Muscle of leg (tissue), 11 donors: ENCODE results near the gene TTLL1. TPM values are rescaled to one million over a fixed set of nuclear protein-coding genes. Genes with fewer than 3 reads are reported as not detected.
A peak's percentile ranks its signal among the peaks of the same experiment; 100 is the strongest.
"Not testable (repeated sequence)": the region's sequence is repeated elsewhere in the genome, so short reads cannot be mapped to it uniquely, and the experiment has no call there.

Experiments used
- DNase-seq: peaks from one replicate; pipeline ENCODE4 v3.0.0; 2013
- H3K27ac ChIP-seq: one replicate; pipeline ENCODE4 v1.5.1; 2013; ENCODE audit warnings: mild to moderate bottlenecking, low read length, control low read depth
- H3K27me3 ChIP-seq: one replicate; pipeline ENCODE4 v1.6.1; 2013; ENCODE audit warnings: low read length; ENCODE audit not compliant: control insufficient read depth, insufficient read depth
- H3K36me3 ChIP-seq: one replicate; pipeline ENCODE4 v1.6.1; 2013; ENCODE audit warnings: low read length; ENCODE audit not compliant: control insufficient read depth, insufficient read depth
- H3K4me1 ChIP-seq: one replicate; pipeline ENCODE4 v1.6.1; 2013; ENCODE audit warnings: low read length; ENCODE audit not compliant: control insufficient read depth, insufficient read depth
- H3K4me3 ChIP-seq: one replicate; pipeline ENCODE4 v1.5.1; 2013; ENCODE audit warnings: low read length, control low read depth
- H3K9me3 ChIP-seq: replicated peaks from 2 replicates; pipeline ENCODE4 v1.6.1; 2013; ENCODE audit warnings: low read depth, low read length; ENCODE audit not compliant: control insufficient read depth
- WGBS: methylation state at CpG from one replicate; pipeline ENCODE4 v1.1.5; 2013; ENCODE audit warnings: missing lambda C conversion rate; ENCODE audit not compliant: insufficient coverage; 5-methylcytosine and 5-hydroxymethylcytosine counted together
- polyA plus RNA-seq, 8 donors: library from polyadenylated mRNA; unstranded; fragments of 120-200 nt; gene quantifications; one replicate each; pipeline versions ENCODE4 v1.2.1 to v1.2.3, GENCODE V29; 2013; ENCODE audit warnings: inconsistent platforms in 1 of 8, low replicate concordance in 1 of 8; ENCODE audit not compliant: insufficient read length in 8 of 8, insufficient read depth in 1 of 8
- total RNA-seq: library from RNA; stranded (reverse); fragments of 120-200 nt; gene quantifications from one replicate; pipeline ENCODE4 v1.2.4, GENCODE V29; 2013

The TTLL1 gene
- total and polyA plus RNA-seq, 9 donors: 9.1 to 11.4 (median 10.4) TPM

DNA sequence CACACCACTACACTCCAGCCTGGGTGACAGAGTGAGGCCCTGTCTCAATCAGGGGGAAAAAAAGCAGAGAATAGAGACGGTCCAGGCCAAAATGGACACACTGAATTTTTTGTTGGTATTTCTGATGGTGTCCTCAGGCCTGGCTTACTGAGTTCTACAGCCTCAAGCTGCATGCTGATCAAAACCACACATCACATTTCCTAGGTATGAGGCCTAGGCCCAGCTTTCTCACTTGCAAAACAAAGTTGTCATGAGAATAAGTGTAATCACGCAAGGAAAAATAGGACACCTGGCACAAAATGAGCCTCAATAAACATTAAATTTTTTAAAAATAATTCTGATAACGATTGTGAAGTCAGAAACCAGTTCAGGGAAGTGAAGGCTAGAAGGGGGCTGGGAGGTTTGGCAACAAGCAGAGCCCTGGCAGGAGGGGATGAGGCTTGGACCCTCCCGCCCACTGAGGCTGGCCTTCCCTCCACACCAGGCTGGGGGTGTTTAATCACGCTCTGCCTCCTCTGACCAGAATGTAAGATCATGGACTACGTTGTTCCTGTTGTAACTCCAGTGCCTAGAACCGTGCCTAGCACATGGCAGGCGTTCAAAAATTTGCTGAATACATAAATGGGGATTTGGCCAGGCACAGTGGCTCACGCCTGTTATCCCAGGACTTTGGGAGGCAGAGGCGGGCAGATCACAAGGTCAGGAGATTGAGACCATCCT, 92.4 kb downstream of the TTLL1 start:
- DNase-seq: no peak
- Histone ChIP-seq H3K9me3 (peaks cover 4% of the 10 kb centered on the region), H3K27me3 (no peaks in the 10 kb centered on the region), H3K27ac (no peak overlapping the region), H3K36me3 (no peaks in the 10 kb centered on the region), H3K4me3 (no peak overlapping the region), H3K4me1 (peaks cover 38% of the 10 kb centered on the region)
- 65% methylated on average over 5 of the region's 10 CpGs for WGBS

DNA sequence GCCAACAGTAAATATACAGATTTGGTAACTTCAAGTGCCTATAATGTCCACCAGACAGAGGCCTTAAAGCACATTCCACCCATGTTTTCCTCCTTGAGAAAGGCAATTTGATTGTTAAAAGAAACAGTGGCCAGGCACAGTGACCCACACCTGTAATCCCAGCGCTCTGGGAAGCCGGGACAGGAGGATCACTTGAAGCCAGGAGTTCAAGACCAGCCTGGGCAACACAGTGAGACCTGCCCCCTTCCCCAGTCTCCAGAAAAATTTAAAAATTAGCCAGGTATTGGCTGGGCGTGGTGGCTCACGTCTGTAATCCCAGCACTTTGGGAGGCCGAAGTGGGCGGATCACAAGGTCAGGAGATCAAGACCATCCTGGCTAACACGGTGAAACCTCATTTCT, 93.5 kb downstream of the TTLL1 start:
- H3K9me3 ChIP-seq, H3K27me3 ChIP-seq, DNase-seq, H3K36me3 ChIP-seq, H3K4me3 ChIP-seq: not testable (repeated sequence)
- 90% methylated on average over 2 of the region's 7 CpGs for WGBS
- Histone ChIP-seq H3K4me1 (peaks cover 29% of the 10 kb centered on the region), H3K27ac (peak overlapping the region; percentile 82)

DNA sequence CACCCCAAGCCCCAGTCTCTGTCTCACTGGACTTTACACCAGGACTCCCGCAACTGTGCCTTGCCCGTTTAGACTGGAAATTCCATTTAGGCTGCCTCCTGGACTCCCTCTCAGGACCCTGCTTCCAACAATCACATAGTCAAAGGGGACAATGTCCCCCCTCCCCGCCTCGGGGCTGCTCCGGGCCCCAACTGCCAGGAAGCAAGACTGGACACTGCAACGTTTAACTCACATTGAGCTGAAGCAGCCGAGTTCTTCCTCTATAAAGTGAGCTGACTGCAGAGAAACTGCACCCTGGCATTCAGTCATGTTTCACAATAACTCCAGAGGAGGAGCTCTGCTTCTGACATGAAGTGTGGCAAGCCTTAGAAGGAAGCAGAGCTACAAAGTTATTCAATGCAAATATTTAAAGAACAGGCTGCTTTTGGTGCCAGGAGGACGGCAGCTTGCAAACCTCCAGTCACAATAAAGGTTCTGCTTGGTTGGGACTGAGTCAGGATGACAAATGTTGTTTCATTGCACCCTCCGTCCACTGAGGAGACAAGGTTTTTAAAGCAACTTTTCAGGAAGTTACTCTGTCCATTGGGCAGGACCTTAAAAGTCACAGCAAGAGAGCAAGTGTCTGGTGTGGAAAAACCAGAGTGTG, 94.2 kb downstream of the TTLL1 start:
- Histone ChIP-seq H3K27me3 (no peaks in the 10 kb centered on the region), H3K4me3 (peak overlapping the region; percentile 13), H3K9me3 (peaks cover 4% of the 10 kb centered on the region), H3K4me1 (peaks cover 33% of the 10 kb centered on the region), H3K27ac (peak overlapping the region; percentile 82), H3K36me3 (no peaks in the 10 kb centered on the region)
- peak; percentile 91 for DNase-seq
- 26% methylated on average over 9 of the region's 9 CpGs for WGBS

DNA sequence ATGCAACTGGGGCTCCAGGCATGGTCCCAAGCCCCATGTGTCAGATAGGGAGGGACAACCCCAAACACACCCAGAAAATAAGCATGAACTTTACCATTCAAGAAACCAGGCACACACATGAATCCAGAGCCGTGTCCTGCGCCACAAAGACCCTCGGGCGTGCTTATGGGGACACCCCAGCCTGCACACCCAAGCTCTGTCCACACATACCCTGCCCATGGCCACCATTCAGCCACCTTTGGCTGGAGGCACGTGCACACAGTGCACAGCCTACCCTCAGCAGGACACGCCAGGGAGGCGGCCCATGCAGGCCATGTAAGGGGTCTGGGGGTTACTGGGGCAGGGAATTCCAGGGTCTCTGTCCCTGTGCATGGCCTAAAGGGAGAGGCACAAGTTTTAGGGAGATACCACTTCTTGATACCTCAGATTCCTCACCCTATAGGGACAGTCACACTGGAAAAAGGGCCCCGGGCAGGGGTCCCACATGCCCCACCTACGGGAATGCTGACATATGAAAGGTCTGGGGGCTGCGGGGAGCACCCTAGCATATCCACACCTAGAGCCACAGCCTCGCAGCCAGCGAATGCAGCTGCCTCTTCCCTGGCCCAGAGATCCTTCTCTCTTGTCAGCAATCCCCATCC, 94.8 kb downstream of the TTLL1 start:
- no peak overlapping the region for H3K4me3 ChIP-seq
- no peaks in the 10 kb centered on the region for H3K36me3 ChIP-seq
- 78% methylated on average over 9 of the region's 12 CpGs for WGBS
- H3K27ac ChIP-seq: peak overlapping the region; percentile 82
- H3K4me1 ChIP-seq: peaks cover 33% of the 10 kb centered on the region
- DNase-seq: no peak
- H3K9me3 ChIP-seq: peaks cover 4% of the 10 kb centered on the region
- H3K27me3 ChIP-seq: no peaks in the 10 kb centered on the region

DNA sequence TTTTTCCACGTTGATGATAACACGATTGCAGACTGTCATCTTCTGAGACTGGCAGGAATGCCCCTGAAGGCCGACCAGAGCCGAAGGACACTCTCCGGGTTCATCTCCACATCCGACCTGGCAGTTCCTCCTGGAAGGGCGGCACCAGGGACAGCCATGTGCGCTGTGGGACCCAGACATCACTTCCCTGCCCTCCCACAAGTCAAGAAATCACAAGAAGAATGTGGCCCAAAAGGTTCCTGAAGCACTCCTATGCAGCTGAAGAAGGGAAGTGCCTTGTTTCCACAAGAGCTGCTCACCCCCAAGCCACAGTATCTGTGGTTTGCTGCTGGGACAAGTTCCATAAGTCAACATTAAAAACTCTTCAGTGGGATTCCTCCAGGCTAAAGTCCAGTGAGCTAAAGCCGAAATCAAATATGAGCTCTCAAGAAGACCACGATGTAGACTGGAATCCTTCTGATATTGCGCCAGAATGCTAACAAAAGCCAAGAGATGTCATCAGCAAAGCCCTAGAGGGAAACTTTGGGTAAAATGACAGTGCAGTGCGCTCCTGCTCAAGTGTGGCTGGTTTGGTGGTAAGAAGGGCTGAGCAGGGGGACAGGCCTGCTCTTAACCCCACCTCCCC, 95.4 kb downstream of the TTLL1 start:
- H3K4me1 ChIP-seq: peaks cover 33% of the 10 kb centered on the region
- no peak overlapping the region for H3K4me3 ChIP-seq
- no peaks in the 10 kb centered on the region for H3K36me3 ChIP-seq
- no peaks in the 10 kb centered on the region for H3K27me3 ChIP-seq
- 69% methylated on average over 11 of the region's 12 CpGs for WGBS
- peak; percentile 67 for DNase-seq
- peaks cover 1% of the 10 kb centered on the region for H3K9me3 ChIP-seq
- peak overlapping the region; percentile 29 for H3K27ac ChIP-seq

DNA sequence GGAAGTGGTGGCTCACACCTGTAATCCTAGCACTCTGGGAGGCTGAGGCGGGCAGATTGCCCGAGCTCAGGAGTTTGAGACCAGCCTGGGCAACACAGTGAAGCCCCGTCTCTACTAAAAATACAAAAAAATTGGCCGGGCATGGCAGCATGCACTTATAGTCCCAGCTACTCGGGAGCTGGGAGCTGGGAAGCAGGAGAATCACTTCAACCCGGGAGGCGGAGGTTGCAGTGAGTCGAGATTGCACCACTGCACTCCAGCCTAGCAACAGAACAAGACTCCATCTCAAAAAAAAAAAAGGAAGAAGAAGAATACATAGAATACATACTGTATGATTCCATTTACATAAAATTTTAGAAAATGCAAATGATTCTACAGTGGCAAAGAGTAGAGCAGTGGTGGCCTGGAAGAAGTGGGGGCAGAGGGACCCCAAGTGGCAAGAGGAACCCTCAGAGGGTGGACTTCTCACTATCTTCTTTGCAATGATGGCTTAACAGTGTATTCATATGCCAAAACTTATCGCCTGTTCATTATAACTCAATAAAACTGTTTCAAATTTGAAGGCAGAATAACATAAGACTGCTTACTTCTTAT, 96.2 kb downstream of the TTLL1 start:
- no peaks in the 10 kb centered on the region for H3K36me3 ChIP-seq
- 68% methylated on average over 3 of the region's 9 CpGs for WGBS
- no peaks in the 10 kb centered on the region for H3K27me3 ChIP-seq
- no peak overlapping the region for H3K4me3 ChIP-seq
- H3K9me3 ChIP-seq: no peaks in the 10 kb centered on the region
- H3K27ac ChIP-seq: no peak overlapping the region
- peaks cover 33% of the 10 kb centered on the region for H3K4me1 ChIP-seq
- DNase-seq: no peak

DNA sequence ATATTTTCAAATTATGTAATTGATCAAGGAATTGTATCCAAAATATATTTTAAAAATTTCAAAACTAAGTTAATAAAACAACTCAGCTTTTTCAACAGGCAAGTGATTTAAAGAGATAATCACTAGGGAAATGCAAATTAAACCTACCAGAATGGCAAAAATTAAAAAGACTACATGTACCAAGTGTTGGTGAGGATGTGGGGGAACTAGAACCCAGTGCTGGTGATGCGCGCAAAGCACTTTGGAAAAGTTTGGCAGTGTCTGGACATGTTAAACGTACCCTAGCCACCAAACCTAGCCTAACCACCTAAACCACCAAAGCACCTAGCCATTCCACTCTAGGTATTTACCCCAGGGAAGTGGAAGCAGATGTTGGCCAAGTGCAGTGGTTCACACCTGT, 97.1 kb downstream of the TTLL1 start:
- no peak for DNase-seq
- no peak overlapping the region for H3K27ac ChIP-seq
- H3K27me3 ChIP-seq: no peaks in the 10 kb centered on the region
- H3K4me1 ChIP-seq: peaks cover 29% of the 10 kb centered on the region
- no peak overlapping the region for H3K4me3 ChIP-seq
- no peaks in the 10 kb centered on the region for H3K9me3 ChIP-seq
- no peaks in the 10 kb centered on the region for H3K36me3 ChIP-seq
- no CpG with 5 or more reads among the region's 3 CpGs for WGBS

DNA sequence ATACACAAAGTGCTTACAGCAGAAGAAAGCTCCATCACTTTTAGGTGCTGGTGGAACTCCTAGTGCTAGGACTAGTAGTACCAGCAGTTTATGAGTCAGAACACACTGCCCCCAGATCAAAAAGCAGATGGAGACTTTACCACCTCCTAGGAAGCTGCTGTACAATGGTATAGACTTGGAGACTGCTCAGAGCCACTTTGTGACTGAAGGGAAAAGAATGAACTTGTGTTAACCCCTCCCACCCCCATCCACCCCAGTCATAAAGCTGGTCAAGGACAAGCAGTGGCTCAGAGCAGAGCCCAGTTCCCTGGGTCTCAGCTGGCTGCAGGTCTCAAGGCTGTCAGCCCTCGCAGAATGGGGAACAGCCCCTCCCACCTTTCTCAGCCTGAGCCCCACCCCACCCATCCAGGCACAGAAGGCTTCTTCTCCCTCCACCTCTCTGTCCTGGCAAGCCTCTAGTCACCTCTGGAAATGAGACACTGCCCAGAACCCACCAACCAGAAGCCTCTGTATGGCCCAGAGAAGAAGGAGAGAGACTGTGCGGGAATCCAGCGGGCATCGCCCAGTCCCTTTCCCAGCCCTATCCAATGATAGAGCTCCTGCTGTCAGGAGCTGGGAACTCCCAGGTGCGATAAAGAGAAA, 98.1 kb downstream of the TTLL1 start:
- H3K27ac ChIP-seq: no peak overlapping the region

DNA sequence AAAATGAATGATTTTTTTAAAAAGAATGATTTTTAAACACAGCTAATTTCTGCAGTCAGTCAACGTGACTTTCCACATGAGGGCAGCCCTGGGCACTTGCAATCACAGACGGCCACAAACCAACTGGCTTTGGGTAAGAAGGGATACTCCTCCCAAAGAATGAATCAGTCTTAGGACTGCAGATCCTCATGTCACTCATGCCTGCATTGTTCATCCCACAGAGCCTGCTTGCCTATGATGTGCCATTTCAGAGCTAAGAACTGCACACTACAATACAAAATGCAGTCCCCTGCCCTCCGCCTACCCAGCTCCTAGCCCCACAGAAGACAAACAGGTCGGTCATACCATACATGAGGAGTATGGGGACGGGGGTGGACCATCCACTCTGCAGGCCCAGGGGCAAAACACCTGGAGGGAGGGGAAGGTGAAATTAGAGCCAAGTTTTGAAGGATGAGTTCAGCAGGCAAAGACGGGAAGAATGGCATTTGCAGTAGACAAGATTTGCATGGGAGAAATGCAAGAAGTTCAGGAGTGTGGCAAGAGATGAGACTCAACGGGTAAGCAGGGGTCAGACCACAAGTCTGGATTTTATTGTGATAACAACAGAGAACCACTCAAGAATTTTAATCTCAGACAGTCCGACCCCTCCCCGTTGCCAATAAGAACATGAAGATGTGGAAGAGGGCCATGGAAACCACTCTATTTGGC, 98.9 kb downstream of the TTLL1 start:
- Histone ChIP-seq H3K4me3 (no peak overlapping the region), H3K27me3 (no peaks in the 10 kb centered on the region), H3K36me3 (no peaks in the 10 kb centered on the region), H3K4me1 (peaks cover 25% of the 10 kb centered on the region), H3K9me3 (no peaks in the 10 kb centered on the region), H3K27ac (no peak overlapping the region)
- WGBS: 61% methylated on average over 4 of the region's 9 CpGs
- DNase-seq: no peak

More for the DNA sequence above, 98.1 kb downstream of the TTLL1 start:
- Histone ChIP-seq H3K4me3 (no peak overlapping the region), H3K27me3 (no peaks in the 10 kb centered on the region), H3K36me3 (no peaks in the 10 kb centered on the region), H3K9me3 (no peaks in the 10 kb centered on the region), H3K4me1 (peaks cover 29% of the 10 kb centered on the region)
- WGBS: 33% methylated on average over 1 of the region's 5 CpGs
- no peak for DNase-seq
